HT-29 (cell line): Measurements from ENCODE around the gene ST6GALNAC3. TPM values are rescaled to one million over a fixed set of nuclear protein-coding genes. Genes with fewer than 3 reads are reported as not detected.

Experiments
- DNase-seq: peaks from one replicate; pipeline ENCODE4 v3.0.0-alpha.2; 2015; ENCODE audit warnings: low spot score
- total RNA-seq: library from RNA; depleted of rRNA; stranded (reverse); fragments of >200 nt; shearing (Covaris generic); gene quantifications from 2 replicates; pipeline ENCODE4 v1.2.3, GENCODE V29; 2014

The ST6GALNAC3 gene
- total RNA-seq, 1 experiment from 2014 or later: not detected

GRCh38 chr1:76287917-76288316, 213.4 kb downstream of the ST6GALNAC3 start:
- no peak for DNase-seq

- DNase-seq: no peak
Measured at GRCh38 chr1:76288758-76289483, 214.4 kb downstream of the ST6GALNAC3 start.

GRCh38 chr1:76289692-76290091, 215.1 kb downstream of the ST6GALNAC3 start:
- no peak for DNase-seq

- no peak for DNase-seq
Measured at GRCh38 chr1:76290271-76290670, 215.7 kb downstream of the ST6GALNAC3 start.

GRCh38 chr1:76291191-76291590, 216.6 kb downstream of the ST6GALNAC3 start:
- DNase-seq: no peak

GRCh38 chr1:76291737-76292136, 217.2 kb downstream of the ST6GALNAC3 start:
- DNase-seq: no peak

GRCh38 chr1:76292418-76293184, 218.1 kb downstream of the ST6GALNAC3 start:
- no peak for DNase-seq

GRCh38 chr1:76293831-76294230, 219.3 kb downstream of the ST6GALNAC3 start:
- no peak for DNase-seq

- no peak for DNase-seq
Measured at GRCh38 chr1:76294482-76295194, 220.1 kb downstream of the ST6GALNAC3 start.

- no peak for DNase-seq
Measured at GRCh38 chr1:76298399-76298798, 223.9 kb downstream of the ST6GALNAC3 start.

GRCh38 chr1:76299036-76299435, 224.5 kb downstream of the ST6GALNAC3 start:
- no peak for DNase-seq

GRCh38 chr1:76300556-76300955, 226.0 kb downstream of the ST6GALNAC3 start:
- DNase-seq: no peak

GRCh38 chr1:76302711-76303339, 228.3 kb downstream of the ST6GALNAC3 start:
- no peak for DNase-seq

GRCh38 chr1:76303340-76303717, 228.8 kb downstream of the ST6GALNAC3 start:
- no peak for DNase-seq

- DNase-seq: no peak
Measured at GRCh38 chr1:76313304-76313703, 238.8 kb downstream of the ST6GALNAC3 start.

GRCh38 chr1:76314730-76315129, 240.2 kb downstream of the ST6GALNAC3 start:
- DNase-seq: no peak

- no peak for DNase-seq
Measured at GRCh38 chr1:76317299-76317900, 242.9 kb downstream of the ST6GALNAC3 start.

GRCh38 chr1:76330991-76331603, 256.6 kb downstream of the ST6GALNAC3 start:
- peak; percentile 75 for DNase-seq

GRCh38 chr1:76335882-76336281, 261.3 kb downstream of the ST6GALNAC3 start:
- no peak for DNase-seq

GRCh38 chr1:76336931-76337371, 262.4 kb downstream of the ST6GALNAC3 start:
- DNase-seq: no peak
